ENCODE results near the gene GRIN2A.

GRIN2A gene

DNA sequence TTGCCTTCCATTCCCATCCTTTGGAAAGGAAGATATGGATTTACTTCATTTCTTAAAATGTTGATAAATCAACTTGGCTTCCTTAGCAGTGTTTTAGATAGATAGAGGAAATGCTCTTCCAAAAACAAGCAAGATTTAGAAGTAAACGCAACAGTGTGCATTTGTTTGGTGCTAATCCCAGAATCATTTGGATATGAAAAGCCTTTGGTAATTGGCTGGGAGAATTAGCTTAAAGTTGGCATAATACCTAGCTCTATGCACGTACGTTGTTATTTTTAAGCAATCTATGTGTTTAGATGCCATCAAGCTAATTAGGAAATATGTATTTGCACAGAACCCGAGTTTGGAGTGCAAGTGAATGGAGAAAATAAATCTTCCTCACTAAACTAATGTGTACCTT, 415.3 kb downstream of the GRIN2A start:
- DNase-seq (ENCODE audit: low spot score), result no peak

DNA sequence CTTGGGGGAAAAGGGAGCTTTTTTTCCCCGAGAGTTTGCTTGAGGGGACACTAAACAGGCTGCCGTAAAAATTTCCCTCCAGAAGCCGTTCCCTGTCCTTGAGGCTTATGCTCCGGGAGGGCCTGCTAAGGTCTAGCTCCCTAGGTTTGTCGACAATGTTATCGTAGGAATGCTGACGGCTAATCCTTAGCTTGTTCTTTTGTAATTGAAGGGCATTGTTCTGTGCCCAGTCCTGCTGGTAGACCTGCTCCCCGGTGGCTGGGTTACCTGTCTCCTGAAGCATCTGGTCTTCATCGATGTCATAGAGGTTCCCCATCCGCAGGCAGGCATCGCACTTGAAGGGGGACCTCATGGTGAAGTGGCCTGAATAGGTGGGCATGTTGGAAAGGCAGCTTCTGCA, 418.7 kb downstream of the GRIN2A start:
- DNase-seq (ENCODE audit: low spot score), result no peak

DNA sequence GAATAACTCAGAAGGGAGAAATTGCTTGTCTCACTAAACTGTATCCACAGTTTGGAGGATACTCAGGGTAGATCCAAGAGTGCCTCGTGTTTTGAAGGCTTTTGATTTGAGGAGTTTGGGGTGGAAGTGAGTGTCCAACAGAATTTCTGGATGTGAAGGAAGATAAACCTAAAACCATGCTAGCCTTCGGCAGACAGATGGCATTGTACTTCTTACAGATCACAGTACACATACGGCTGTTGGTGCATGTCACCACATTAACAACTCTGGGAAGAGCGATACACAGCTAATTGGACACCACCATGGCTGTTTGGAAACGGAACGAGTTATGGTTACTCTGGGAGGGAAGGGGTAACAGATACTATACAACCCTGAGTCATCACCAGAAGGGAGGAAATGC, 420.4 kb downstream of the GRIN2A start:
- DNase-seq (ENCODE audit: low spot score), result peak; percentile 52

DNA sequence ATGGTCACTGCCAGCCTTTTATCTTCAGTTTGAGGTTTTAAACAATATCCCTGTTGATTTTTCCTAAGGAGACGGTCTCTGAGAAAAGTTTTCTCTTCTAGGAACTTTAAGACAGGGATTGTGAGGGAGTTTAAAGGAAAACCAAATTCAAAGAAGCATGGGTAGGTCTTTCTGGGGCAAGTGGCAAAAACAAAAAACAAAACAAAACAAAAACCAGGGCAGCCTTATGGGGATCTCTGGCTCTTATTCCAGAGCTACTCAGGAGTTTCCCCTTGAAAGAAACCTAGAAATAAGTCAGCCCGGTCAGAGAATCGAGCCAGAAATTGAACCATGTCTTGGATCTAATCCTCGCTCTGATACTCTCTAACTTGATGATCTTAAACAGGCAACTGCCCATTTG, 424.5 kb downstream of the GRIN2A start:
- DNase-seq (ENCODE audit: low spot score), result no peak

DNA sequence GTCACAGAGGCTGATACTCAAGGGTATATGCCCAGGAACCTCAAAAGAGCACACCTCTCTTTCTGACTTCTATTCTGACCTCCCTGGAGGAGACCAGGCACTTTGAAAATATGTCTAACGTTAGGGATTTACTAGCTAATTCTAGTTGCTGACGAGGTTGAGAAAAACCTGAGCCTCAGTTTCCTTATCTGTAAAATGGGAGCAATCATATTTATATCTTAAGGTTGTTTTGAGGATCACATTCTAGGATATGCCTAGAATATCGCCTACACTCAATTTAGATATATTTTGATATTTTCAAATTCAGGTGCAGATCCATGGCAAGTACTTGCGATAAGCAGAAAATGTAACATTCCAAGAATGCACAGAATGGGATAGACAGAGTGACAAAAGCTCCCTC, 425.8 kb downstream of the GRIN2A start:
- DNase-seq (ENCODE audit: low spot score), result no peak

DNA sequence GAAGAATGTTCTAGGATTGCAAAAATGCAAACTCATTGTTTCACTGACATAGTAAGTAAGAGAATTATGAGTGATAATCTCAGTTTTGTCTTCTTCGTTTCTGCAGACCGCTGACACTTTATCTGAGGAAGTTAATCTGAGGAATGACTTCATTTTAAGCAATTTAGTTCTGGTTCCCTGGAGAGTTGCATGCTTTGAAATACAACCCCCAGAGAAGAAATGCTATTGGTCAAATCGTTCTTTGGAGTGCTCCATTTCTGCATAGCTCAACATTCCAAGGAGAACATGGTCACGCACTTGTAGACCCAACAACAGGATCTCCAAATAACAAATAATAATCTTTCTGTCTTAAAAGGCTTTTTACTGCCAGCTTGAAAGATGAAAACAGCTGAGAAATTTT, 427.1 kb downstream of the GRIN2A start:
- no peak for DNase-seq (ENCODE audit: low spot score)

DNA sequence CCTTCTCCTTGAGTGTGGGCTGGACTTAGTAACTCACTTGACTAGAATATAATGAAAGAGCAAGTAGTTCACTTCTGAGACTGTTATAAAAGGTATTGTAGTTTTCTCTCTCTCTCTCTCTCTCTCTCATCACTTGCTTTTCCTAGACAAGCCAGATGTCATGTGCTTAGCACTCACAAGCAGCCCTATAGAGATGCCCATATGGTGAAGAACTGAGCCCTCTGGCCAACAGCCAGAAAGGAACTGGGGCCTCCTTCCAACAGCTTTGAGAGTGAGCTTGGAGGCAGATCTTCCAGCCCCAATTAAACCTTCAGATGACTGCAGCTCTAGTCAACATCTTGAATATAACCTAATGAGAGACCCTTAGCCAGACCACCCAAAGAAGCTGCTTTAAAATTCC, 440.5 kb downstream of the GRIN2A start:
- DNase-seq (ENCODE audit: low spot score), result no peak

DNA sequence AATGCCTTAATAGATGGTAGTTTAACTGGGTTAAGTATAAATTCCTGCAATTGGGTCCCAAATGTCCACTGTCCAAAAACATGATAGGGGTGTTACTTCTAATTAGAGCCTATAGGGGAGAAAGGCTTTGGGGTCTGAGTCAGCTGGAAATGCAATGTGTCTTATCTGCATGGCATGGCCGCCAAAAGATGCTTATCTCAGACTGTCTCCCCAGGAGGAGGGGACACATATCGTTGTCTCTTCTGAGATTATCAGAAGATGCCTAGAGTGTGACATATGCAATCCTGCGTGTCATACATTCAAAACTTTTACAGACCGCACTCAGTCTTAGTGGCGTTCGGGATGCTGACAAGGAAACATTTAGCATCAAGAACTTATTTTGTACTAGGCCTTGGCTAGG, 442.9 kb downstream of the GRIN2A start:
- DNase-seq (ENCODE audit: low spot score), result no peak

DNA sequence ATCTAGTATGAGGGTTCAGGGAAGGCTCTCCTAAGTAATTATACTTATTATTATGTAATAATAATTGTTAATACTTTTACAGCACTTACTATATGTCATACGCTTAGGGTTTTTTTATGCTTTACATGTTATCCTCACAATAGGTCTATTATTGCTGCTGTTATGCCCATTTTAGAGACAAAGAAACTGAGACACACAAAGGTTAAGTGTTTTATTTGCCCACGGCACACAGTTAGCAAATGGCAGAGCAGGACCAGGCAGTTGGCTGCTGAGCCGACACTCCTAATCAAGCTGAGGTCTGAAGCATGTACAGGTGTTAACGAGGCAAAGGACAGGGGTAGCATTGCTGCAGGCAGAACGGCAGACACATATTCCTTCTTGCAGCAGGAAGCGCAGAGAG, 443.5 kb downstream of the GRIN2A start:
- no peak for DNase-seq (ENCODE audit: low spot score)

DNA sequence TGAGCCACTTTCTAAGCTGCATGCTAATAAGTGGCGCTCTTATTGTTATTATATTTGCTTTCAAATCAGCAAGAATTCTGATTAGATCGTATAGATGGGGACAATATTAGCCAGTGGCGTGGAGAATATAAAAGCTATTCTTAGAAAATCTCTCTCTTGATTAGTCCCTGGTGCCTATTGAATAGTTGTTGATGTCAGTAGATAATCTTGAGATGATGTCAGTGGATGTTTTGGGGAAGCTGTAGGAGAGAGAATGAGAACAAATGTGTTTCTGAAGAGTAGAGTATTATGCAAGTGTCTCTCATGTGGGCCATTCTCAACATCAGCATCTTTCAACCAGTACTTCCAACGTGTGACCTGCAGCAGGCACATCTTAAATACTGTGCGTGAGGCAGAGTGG, 445.7 kb downstream of the GRIN2A start:
- DNase-seq (ENCODE audit: low spot score), result no peak

DNA sequence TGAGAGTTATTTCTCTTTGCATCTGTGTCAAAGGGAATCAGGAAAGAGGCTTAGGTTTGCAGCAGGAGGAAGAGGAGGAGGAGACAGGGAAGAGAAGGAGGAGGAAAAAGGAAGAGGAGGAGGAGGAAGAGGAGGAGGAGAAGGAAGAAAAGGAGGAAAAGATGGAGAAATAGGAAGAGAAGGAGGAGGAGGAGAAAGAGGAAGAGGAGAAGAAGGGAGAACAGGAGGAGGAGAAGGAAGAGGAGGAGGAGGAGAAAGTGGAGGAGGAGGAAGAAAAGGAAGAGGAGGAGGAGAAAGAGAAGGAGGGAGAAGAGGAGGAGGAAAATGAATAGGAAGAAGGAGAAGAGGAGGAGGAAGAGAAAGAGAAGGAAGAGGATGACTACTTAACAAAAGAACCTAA, 459.1 kb downstream of the GRIN2A start:
- no peak for DNase-seq (ENCODE audit: low spot score)

DNA sequence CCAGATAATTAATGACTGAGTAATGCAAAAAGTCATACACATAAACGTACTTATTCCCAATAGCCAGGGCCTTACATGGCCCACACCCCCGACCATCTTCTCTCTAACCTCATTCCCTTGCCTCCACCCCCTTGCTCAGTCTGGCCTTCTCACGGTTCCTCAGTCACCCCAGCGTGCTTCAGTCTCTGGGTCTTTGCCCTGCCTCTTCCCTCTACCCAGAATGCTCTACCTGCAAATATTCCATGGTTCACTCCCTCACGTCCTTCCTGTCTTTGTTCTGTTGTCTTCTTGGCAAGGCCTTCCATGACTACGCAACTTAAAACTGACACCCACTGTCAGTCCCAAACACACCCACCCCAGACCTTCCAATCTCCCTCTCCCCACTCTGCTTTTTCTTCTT, 468.3 kb downstream of the GRIN2A start:
- DNase-seq (ENCODE audit: low spot score), result no peak

DNA sequence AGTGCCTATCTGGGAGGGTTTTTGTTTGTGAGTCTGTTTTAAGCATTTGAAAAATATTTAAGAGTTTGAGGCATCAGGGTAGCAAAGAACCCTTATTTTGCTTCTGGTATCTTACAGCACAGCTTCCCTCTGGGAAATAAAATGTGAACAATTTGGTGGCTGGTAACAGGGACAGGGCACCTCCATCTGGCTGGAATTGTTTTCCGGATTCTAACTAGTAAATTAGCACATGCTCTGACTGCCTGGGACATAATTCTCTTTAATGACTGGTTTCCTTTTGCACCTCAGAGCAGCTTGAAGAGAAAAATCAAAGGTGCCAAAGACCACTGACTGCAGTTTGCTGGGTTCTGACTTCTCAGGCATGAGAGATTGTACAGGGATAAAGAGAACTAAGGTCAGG, 469.1 kb downstream of the GRIN2A start:
- DNase-seq (ENCODE audit: low spot score), result no peak

DNA sequence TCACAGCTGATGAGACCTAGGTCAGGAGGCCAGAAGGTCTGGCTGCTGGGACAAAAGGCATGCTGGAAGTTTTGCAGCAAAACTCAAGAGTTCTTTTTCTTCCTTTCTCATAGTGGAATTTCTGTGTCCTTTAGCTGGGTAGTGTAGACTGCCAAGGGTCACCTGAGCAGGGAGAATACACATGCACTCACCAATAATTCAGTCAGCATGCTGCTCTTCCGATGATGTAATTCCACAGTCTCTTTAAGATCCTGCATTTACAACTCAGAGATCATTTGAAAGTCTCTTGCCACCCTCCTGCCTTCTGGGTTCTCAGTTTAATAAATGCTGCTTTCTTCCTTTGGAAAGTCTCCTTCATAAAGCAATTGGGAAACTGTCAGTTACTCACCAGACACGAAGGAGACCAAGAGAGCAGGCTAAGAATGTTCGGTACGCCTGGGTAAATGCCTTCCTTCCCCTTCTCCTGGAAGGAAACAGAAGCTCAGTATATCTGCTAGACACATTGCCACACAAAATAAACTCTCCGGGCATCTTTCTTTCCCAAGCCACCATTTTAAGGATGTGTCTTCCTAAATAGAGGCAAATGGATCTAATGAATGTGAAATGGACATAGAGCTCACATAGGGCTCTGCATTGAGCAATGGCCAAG, 473.1 kb downstream of the GRIN2A start:
- DNase-seq (ENCODE audit: low spot score), result no peak

DNA sequence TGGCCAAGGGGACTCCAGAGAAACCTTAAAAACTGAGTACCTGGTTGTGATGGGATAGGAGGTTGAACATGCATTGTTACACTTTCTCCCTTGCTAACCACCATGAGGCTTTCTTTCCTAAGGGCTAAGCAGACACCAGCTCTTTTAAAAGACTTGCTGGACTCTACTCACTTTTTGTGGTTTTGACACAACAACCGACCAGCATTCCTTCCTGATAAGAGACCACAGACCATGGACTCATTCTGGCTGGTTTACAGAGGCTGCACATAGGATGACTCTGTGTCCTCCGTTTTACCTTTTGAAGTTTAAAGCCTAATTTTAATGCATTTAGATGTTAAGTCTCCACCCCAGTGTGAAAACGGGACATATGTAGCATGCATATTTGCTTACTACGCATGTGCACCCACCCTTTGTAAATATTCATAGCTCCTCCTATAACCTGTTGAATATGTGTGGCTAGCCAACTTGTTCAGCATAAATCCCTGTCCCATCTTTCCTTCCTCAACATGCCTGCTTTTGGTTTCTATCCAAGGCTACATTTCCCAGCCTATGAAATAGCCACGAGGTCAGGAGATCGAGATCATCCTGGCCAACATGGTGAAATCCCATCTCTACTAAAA, 475.9 kb downstream of the GRIN2A start:
- no peak for DNase-seq (ENCODE audit: low spot score)

DNA sequence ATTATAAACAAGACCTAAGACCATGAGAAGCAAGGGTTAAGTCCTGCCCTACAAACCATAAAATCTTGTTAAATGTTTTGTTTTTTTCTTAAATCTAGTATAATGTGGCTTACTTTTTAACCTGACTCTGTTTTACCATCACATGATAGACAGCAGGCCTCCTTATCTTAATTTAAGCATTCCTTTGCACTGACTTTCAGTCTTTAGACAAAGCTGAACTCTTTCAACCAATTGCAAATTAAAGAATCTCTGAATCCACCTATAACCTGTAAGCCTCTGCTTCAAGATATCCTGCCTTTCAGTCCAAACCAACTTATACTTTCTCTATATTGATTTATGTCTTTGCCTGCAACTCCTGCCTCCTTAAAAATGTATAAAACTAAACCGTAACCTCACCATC, 478.5 kb downstream of the GRIN2A start:
- no peak for DNase-seq (ENCODE audit: low spot score)
